SU-DHL-6 (cell line): ENCODE results near the gene UNC13C.

Experiments
- CTCF ChIP-seq: fragments of 200-600 bp; sonication (generic); IDR thresholded peaks from one replicate; pipeline ENCODE4 v1.5.1; 2017; ENCODE audit warnings: antibody characterized with exemption, mild to moderate bottlenecking, low read length, moderate library complexity; ENCODE audit not compliant: insufficient read depth, poor library complexity, severe bottlenecking
- EZH2phosphoT487 ChIP-seq: fragments of 200-600 bp; sonication (generic), shearing (Covaris generic); conservative IDR thresholded peaks from 2 replicates; pipeline ENCODE4 v1.6.1; 2018; ENCODE audit warnings: mild to moderate bottlenecking, antibody characterized with exemption, low read length, moderate library complexity, mixed read lengths

- TF ChIP-seq CTCF: no peak
- TF ChIP-seq EZH2phosphoT487: no peak
Measured at GRCh38 chr15:54556231-54556630, 578.0 kb downstream of the UNC13C start.
